ENCODE results near the gene NCEH1. TPM values are rescaled to one million over a fixed set of nuclear protein-coding genes. Genes with fewer than 3 reads are reported as not detected.

NCEH1 gene
- total and polyA plus RNA-seq, 8 donors: 2.6 to 26.0 (median 6.3) TPM

GRCh38 chr3:172629470-172629869 is 81.4 kb downstream of the NCEH1 start:
- WGBS, 2 donors: 91 to 92% methylated on average over 5 of the region's 5 CpGs
- peak in 1 of 4 donors; percentile 26 for ATAC-seq
- Histone ChIP-seq H3K36me3 (peaks cover 0 to 10% (median 0%) of the 10 kb centered on the region in 3 donors), H3K9me3 (no peaks in the 10 kb centered on the region), H3K4me1 (no peaks in the 10 kb centered on the region), H3K4me3 (no peak overlapping the region), H3K27me3 (no peaks in the 10 kb centered on the region), H3K27ac (no peak overlapping the region)
- intact Hi-C loops (cut with DNase I): no loop called here
- TF ChIP-seq CTCF (IDR thresholded peaks at IDR 0.05): no peak
- DNase-seq: no peak
- no peak for FAIRE-seq

- Histone ChIP-seq H3K27ac (peak overlapping the region in 1 of 4 donors; percentile 10), H3K27me3 (no peaks in the 10 kb centered on the region), H3K9me3 (no peaks in the 10 kb centered on the region), H3K4me3 (no peak overlapping the region), H3K4me1 (peaks cover 0 to 9% (median 9%) of the 10 kb centered on the region in 3 donors), H3K36me3 (no peaks in the 10 kb centered on the region)
- TF ChIP-seq CTCF (IDR thresholded peaks at IDR 0.05): no peak
- intact Hi-C loops (cut with DNase I): no loop called here
- WGBS, 2 donors: 70 to 73% methylated on average over 5 of the region's 5 CpGs
- ATAC-seq: peak in 1 of 4 donors; percentile 10
- no peak for DNase-seq
- FAIRE-seq: no peak
Observed at GRCh38 chr3:172627057-172627809, 83.6 kb downstream of the NCEH1 start.

GRCh38 chr3:172626021-172626640 is 84.7 kb downstream of the NCEH1 start:
- Histone ChIP-seq H3K4me1 (peaks cover 0 to 10% (median 9%) of the 10 kb centered on the region in 3 donors), H3K4me3 (no peak overlapping the region), H3K27me3 (no peaks in the 10 kb centered on the region), H3K27ac (no peak overlapping the region), H3K9me3 (no peaks in the 10 kb centered on the region), H3K36me3 (no peaks in the 10 kb centered on the region)
- no peak for ATAC-seq
- FAIRE-seq: no peak
- 63% methylated on average over 3 of the region's 3 CpGs for WGBS, 2 donors
- no peak for DNase-seq
- no peak for TF ChIP-seq CTCF (IDR thresholded peaks at IDR 0.05)
- intact Hi-C loops (cut with DNase I): no loop called here

GRCh38 chr3:172625404-172625803 is 85.5 kb downstream of the NCEH1 start:
- no peak for FAIRE-seq
- Histone ChIP-seq H3K36me3 (no peaks in the 10 kb centered on the region), H3K27me3 (no peaks in the 10 kb centered on the region), H3K4me1 (peaks cover 0 to 10% (median 9%) of the 10 kb centered on the region in 3 donors), H3K27ac (no peak overlapping the region), H3K9me3 (no peaks in the 10 kb centered on the region), H3K4me3 (no peak overlapping the region)
- ATAC-seq: no peak
- WGBS, 2 donors: 69 to 83% methylated on average over 2 of the region's 2 CpGs
- TF ChIP-seq CTCF (IDR thresholded peaks at IDR 0.05): no peak
- DNase-seq: no peak
- intact Hi-C loops (cut with DNase I): no loop called here

- H3K36me3 ChIP-seq: no peaks in the 10 kb centered on the region
- H3K4me1 ChIP-seq: peaks cover 0 to 10% (median 9%) of the 10 kb centered on the region in 3 donors
- no peak for FAIRE-seq
- intact Hi-C loops (cut with DNase I): no loop called here
- no peak for ATAC-seq
- no peak overlapping the region for H3K4me3 ChIP-seq
- WGBS, 2 donors: 86 to 92% methylated on average over 9 of the region's 9 CpGs
- no peaks in the 10 kb centered on the region for H3K27me3 ChIP-seq
- TF ChIP-seq CTCF (IDR thresholded peaks at IDR 0.05): no peak
- no peak for DNase-seq
- H3K27ac ChIP-seq: no peak overlapping the region
- H3K9me3 ChIP-seq: no peaks in the 10 kb centered on the region
Observed at GRCh38 chr3:172624999-172625398, 85.9 kb downstream of the NCEH1 start.
